ENCODE measurements around the gene TMEM30A. TPM values are rescaled to one million over a fixed set of nuclear protein-coding genes. Genes with fewer than 3 reads are reported as not detected.

TMEM30A gene
- total and polyA plus RNA-seq, 11 donors = 21.8 to 86.3 (median 55.9) TPM

DNA sequence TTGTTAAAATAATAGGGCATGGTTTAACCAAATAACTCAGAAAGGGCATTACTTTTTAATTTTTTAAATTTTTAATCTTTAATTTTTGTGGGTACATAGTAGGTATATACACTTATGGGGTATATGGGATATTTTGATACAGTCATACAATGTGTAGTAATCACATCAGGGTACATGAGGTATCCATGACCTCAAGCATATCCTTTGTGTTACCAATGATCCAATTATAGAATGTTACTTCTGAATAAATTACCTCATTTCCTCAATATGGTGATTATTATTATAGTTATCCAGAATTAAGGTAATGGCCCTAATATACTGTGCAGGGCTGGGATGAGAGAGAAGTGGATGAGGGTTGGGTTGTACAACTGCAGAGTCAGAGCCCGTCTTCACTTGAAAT is 45.1 kb upstream of the TMEM30A start:
- no peak for DNase-seq
- H3K4me1 ChIP-seq = peaks cover 3 to 20% (median 10%) of the 10 kb centered on the region in 12 donors
- no peak overlapping the region for H3K4me3 ChIP-seq
- 93 to 100% (median 97%) methylated on average over 1 of the region's 1 CpG for WGBS, 4 donors
- ATAC-seq = peak in 1 of 4 donors; percentile 20
- intact Hi-C loops (cut with DNase I) = no loop called here
- peaks cover 0 to 3% (median 0%) of the 10 kb centered on the region in 9 donors for H3K36me3 ChIP-seq
- H3K9me3 ChIP-seq = no peaks in the 10 kb centered on the region
- no peak overlapping the region for H3K27ac ChIP-seq
- no peak for TF ChIP-seq POLR2A (IDR thresholded peaks at IDR 0.05)
- TF ChIP-seq, protein P1, sequence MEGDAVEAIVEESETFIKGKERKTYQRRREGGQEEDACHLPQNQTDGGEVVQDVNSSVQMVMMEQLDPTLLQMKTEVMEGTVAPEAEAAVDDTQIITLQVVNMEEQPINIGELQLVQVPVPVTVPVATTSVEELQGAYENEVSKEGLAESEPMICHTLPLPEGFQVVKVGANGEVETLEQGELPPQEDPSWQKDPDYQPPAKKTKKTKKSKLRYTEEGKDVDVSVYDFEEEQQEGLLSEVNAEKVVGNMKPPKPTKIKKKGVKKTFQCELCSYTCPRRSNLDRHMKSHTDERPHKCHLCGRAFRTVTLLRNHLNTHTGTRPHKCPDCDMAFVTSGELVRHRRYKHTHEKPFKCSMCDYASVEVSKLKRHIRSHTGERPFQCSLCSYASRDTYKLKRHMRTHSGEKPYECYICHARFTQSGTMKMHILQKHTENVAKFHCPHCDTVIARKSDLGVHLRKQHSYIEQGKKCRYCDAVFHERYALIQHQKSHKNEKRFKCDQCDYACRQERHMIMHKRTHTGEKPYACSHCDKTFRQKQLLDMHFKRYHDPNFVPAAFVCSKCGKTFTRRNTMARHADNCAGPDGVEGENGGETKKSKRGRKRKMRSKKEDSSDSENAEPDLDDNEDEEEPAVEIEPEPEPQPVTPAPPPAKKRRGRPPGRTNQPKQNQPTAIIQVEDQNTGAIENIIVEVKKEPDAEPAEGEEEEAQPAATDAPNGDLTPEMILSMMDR (IDR thresholded peaks at IDR 0.05) = no peak
- no peaks in the 10 kb centered on the region for H3K27me3 ChIP-seq

DNA sequence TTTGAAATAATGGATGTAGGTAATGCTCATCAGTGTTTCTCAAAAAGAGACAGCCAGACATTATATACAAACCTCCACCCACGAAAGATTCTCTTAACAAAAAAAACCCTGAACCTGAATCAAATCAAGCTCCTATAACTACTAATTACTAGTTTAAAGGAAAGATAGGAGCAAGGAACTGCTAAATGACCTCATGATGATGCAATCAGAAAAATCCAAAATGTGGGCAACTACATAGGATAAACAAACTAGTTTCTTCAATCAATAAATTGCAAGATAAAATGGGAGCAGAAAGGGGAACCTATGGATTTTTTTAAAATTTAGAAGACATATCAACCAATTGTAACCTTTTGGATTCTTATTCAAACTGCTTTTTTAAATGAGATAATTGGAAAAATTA is 43.2 kb upstream of the TMEM30A start:
- Histone ChIP-seq H3K27ac (no peak overlapping the region), H3K9me3 (no peaks in the 10 kb centered on the region), H3K36me3 (peaks cover 0 to 3% (median 0%) of the 10 kb centered on the region in 9 donors), H3K4me1 (peaks cover 0 to 6% (median 0%) of the 10 kb centered on the region in 12 donors), H3K27me3 (no peaks in the 10 kb centered on the region), H3K4me3 (no peak overlapping the region)
- intact Hi-C loops (cut with DNase I) = no loop called here
- DNase-seq = no peak
- WGBS, 4 donors = 88 to 94% (median 90%) methylated on average over 1 of the region's 1 CpG
- TF ChIP-seq POLR2A (IDR thresholded peaks at IDR 0.05) = no peak
- TF ChIP-seq, protein P1 (IDR thresholded peaks at IDR 0.05) = no peak
- ATAC-seq = no peak

DNA sequence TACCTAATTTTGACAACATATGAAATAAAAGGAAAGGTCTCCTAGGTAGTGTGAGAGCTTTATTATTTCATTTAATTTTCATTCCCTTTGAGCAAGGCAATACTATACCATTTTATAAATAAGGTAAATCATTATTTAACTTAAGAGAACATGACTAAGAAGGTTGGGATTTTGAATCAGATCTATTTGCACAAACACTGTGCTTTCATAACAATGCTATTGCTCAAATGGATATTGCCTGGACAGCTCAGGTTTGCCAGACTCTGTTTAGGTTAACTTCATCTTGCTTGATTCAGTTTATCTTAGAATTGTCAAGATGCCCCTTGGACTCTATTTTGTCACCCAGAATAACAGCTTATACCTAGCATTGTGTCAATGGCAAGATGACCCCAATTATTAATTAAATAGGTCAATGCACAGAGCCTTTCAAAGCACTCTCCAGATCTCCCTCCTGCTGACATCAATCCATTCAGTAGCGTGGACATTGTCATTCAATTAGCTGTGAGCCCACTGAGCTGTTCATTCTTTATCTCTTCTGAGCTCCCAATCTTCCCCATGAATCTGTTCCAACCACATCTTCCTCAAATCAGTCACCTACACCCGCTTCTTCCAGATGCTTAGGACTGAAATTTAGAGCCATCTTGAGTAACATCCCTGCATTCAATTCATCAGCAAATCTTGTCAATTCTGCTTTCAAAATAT is 42.1 kb upstream of the TMEM30A start:
- Histone ChIP-seq H3K9me3 (no peaks in the 10 kb centered on the region), H3K4me3 (no peak overlapping the region), H3K36me3 (peaks cover 0 to 3% (median 0%) of the 10 kb centered on the region in 9 donors), H3K27me3 (no peaks in the 10 kb centered on the region), H3K27ac (no peak overlapping the region), H3K4me1 (no peaks in the 10 kb centered on the region)
- intact Hi-C loops (cut with DNase I) = no loop called here
- TF ChIP-seq, protein P1 (IDR thresholded peaks at IDR 0.05) = no peak
- TF ChIP-seq POLR2A (IDR thresholded peaks at IDR 0.05) = no peak
- ATAC-seq (no peak), DNase-seq (no peak)
- 88 to 97% (median 93%) methylated on average over 2 of the region's 2 CpGs for WGBS, 4 donors

DNA sequence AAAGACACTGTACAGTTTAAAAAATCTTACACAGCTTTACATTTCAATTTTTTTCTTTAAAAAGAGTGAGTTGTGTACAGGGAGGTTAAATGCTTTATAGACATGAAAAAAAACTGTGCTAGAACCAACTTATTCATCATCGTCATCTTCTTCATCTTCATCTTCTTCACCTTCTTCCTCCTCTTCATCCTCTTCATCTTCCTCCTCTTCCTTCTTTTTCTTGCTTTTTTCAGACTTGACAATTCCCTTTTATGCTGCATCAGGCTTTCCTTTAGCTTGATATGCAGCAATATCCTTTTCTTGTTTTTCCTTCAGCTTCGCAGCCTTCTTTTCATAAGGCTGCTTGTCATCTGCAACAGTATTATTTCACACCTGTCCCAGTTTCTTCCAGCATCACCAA is 34.3 kb upstream of the TMEM30A start:
- 49 to 78% (median 75%) methylated on average over 2 of the region's 2 CpGs for WGBS, 4 donors
- intact Hi-C loops (cut with DNase I) = no loop called here

More for the DNA sequence above, 34.3 kb upstream of the TMEM30A start:
- Histone ChIP-seq H3K36me3 (peaks cover 0 to 15% (median 10%) of the 10 kb centered on the region in 9 donors), H3K9me3 (no peaks in the 10 kb centered on the region), H3K4me1 (peaks cover 0 to 26% (median 16%) of the 10 kb centered on the region in 12 donors), H3K4me3 (no peak overlapping the region), H3K27me3 (no peaks in the 10 kb centered on the region), H3K27ac (no peak overlapping the region)
- DNase-seq (no peak), ATAC-seq (no peak)
- TF ChIP-seq, protein P1 (IDR thresholded peaks at IDR 0.05) = no peak
- TF ChIP-seq POLR2A (IDR thresholded peaks at IDR 0.05) = no peak

Data from heart left ventricle (tissue), 16 donors.